Stomach (tissue), 9 donors: ENCODE data around the gene CACNA2D2. TPM values are rescaled to one million over a fixed set of nuclear protein-coding genes. Genes with fewer than 3 reads are reported as not detected.

Experiments used
- DNase-seq, 2 donors: peaks; one replicate each; pipeline versions ENCODE4 v3.0.0 to v3.0.0-alpha.2; 2013 to 2019
- H3K27ac ChIP-seq, 5 donors: fragments of 200-600 bp in 4 of 5; sonication (generic) in 4 of 5; one replicate each; pipeline ENCODE4 v1.5.1; 2013 to 2019; ENCODE audit warnings: mild to moderate bottlenecking in 1 of 5, moderate library complexity in 1 of 5
- H3K27me3 ChIP-seq, 3 donors: fragments of 200-600 bp; sonication (generic); one replicate each; pipeline ENCODE4 v1.5.1; 2017 to 2019; ENCODE audit warnings: mixed run types in 1 of 3
- H3K36me3 ChIP-seq, 4 donors: fragments of 200-600 bp; sonication (generic); 1 replicate in 3 of 4; 2 replicates in 1 of 4; pipeline ENCODE4 v1.5.1; 2016 to 2019
- H3K4me1 ChIP-seq, 4 donors: fragments of 200-600 bp; sonication (generic); one replicate each; pipeline ENCODE4 v1.5.1; 2016 to 2019
- H3K4me3 ChIP-seq, 4 donors: fragments of 200-600 bp; sonication (generic) in 3 of 4; one replicate each; pipeline ENCODE4 v1.5.1; 2016 to 2019; ENCODE audit warnings: mild to moderate bottlenecking in 1 of 4
- H3K9me3 ChIP-seq, 4 donors: fragments of 200-600 bp; sonication (generic); one replicate each; pipeline ENCODE4 v1.5.1; 2016 to 2019
- CTCF ChIP-seq, 7 experiments: fragments of 450-650 bp in 4 of 7; fragments of 200-600 bp in 3 of 7; sonication (generic) in 3 of 7; IDR thresholded peaks; one replicate each; pipeline ENCODE4 v1.5.1; 2016 to 2019; ENCODE audit warnings: antibody characterized with exemption in 7 of 7, control low read depth in 2 of 7, mild to moderate bottlenecking in 1 of 7
- EP300 ChIP-seq: sonication (generic); formaldehyde crosslinking; IDR thresholded peaks from one replicate; pipeline ENCODE4 v1.6.1; 2017; ENCODE audit warnings: antibody characterized with exemption
- POLR2A ChIP-seq, 4 donors: fragments of 450-650 bp; IDR thresholded peaks; one replicate each; pipeline ENCODE4 v1.6.1; 2016; ENCODE audit warnings: antibody characterized with exemption in 4 of 4, control low read depth in 2 of 4, mild to moderate bottlenecking in 1 of 4, moderate library complexity in 1 of 4
- POLR2AphosphoS5 ChIP-seq, 3 donors: sonication (generic); formaldehyde crosslinking; IDR thresholded peaks; one replicate each; pipeline ENCODE4 v1.6.1; 2016; ENCODE audit warnings: antibody characterized with exemption in 3 of 3
- WGBS, 5 donors: extraction: QIAGEN DNeasy Blood & Tissue Kit in 3 of 5; methylation state at CpG; one replicate each; pipeline versions ENCODE4 v1.1.5 to v1.1.7; 2013 to 2018; 5-methylcytosine and 5-hydroxymethylcytosine counted together
- intact Hi-C: fragments of 100-400 bp; cut with DNase I; formaldehyde crosslinking; loops from one replicate; pipeline ENCODE4 v1.15.1; 2023; ENCODE audit warnings: low total_unique reads
- polyA plus RNA-seq, 3 donors: library from polyadenylated mRNA; stranded (reverse); fragments of 200-250 nt; gene quantifications; one replicate each; pipeline ENCODE4 v1.2.3, GENCODE V29; 2013
- total RNA-seq, 5 donors: library from RNA; depleted of rRNA; stranded (reverse); fragments of >200 nt; gene quantifications; one replicate each; pipeline versions ENCODE4 v1.1.0 to v1.2.3, GENCODE V29; 2014 to 2016
- donor health status: healthy with polysubstance abuse.
- donor health status: Bipolar disorder and iron deficiency.
- donor health status: healthy.

CACNA2D2 gene
- total and polyA plus RNA-seq, 8 donors: 0.92 to 45.8 (median 1.9) TPM

- WGBS, 5 donors: 79 to 97% (median 90%) methylated on average over 3 of the region's 3 CpGs
- TF ChIP-seq EP300 (no peak), POLR2A (IDR thresholded peaks at IDR 0.05) (no peak), POLR2AphosphoS5 (IDR thresholded peaks at IDR 0.05) (no peak), CTCF (IDR thresholded peaks at IDR 0.05) (no peak)
- intact Hi-C loops: no loop called here
These were observed 43.6 kb downstream of the CACNA2D2 start for GRCh38 chr3:50459785-50460184.

GRCh38 chr3:50457988-50458387 lies 45.4 kb downstream of the CACNA2D2 start:
- DNase-seq: no peak
- no peak for TF ChIP-seq POLR2A (IDR thresholded peaks at IDR 0.05)
- no peak for TF ChIP-seq POLR2AphosphoS5 (IDR thresholded peaks at IDR 0.05)
- no peak for TF ChIP-seq CTCF (IDR thresholded peaks at IDR 0.05)
- no peak for TF ChIP-seq EP300
- Histone ChIP-seq H3K4me3 (no peak overlapping the region), H3K27me3 (no peaks in the 10 kb centered on the region), H3K36me3 (no peaks in the 10 kb centered on the region), H3K4me1 (peaks cover 0 to 6% (median 2%) of the 10 kb centered on the region in 4 donors), H3K9me3 (no peaks in the 10 kb centered on the region), H3K27ac (no peak overlapping the region)
- intact Hi-C loops: no loop called here
- WGBS, 5 donors: 70 to 92% (median 80%) methylated on average over 4 to 7 of the region's 7 CpGs

More at GRCh38 chr3:50459785-50460184, 43.6 kb downstream of the CACNA2D2 start:
- no peak for DNase-seq
- Histone ChIP-seq H3K9me3 (no peaks in the 10 kb centered on the region), H3K4me3 (no peak overlapping the region), H3K4me1 (peaks cover 0 to 6% (median 2%) of the 10 kb centered on the region in 4 donors), H3K36me3 (no peaks in the 10 kb centered on the region), H3K27ac (no peak overlapping the region), H3K27me3 (no peaks in the 10 kb centered on the region)

GRCh38 chr3:50455161-50456018 lies 48.0 kb downstream of the CACNA2D2 start:
- WGBS, 5 donors: 73 to 84% (median 77%) methylated on average over 31 of the region's 31 CpGs
- no peak overlapping the region for H3K4me3 ChIP-seq
- intact Hi-C loops: no loop called here
- no peak overlapping the region for H3K27ac ChIP-seq
- H3K9me3 ChIP-seq: no peaks in the 10 kb centered on the region
- no peaks in the 10 kb centered on the region for H3K27me3 ChIP-seq
- peaks cover 2 to 17% (median 9%) of the 10 kb centered on the region in 4 donors for H3K4me1 ChIP-seq
- TF ChIP-seq POLR2A (IDR thresholded peaks at IDR 0.05) (no peak), CTCF (IDR thresholded peaks at IDR 0.05) (no peak), POLR2AphosphoS5 (IDR thresholded peaks at IDR 0.05) (no peak), EP300 (no peak)
- no peak for DNase-seq
- H3K36me3 ChIP-seq: no peaks in the 10 kb centered on the region

- Histone ChIP-seq H3K36me3 (no peaks in the 10 kb centered on the region), H3K27ac (no peak overlapping the region), H3K9me3 (no peaks in the 10 kb centered on the region), H3K4me1 (peaks cover 10 to 25% (median 17%) of the 10 kb centered on the region in 4 donors), H3K4me3 (no peak overlapping the region), H3K27me3 (no peaks in the 10 kb centered on the region)
- intact Hi-C loops: no loop called here
- no peak for TF ChIP-seq EP300
- no peak for TF ChIP-seq POLR2A (IDR thresholded peaks at IDR 0.05)
- TF ChIP-seq POLR2AphosphoS5 (IDR thresholded peaks at IDR 0.05): no peak
- TF ChIP-seq CTCF (IDR thresholded peaks at IDR 0.05): no peak
- WGBS, 5 donors: 78 to 84% (median 80%) methylated on average over 9 to 10 of the region's 10 CpGs
- no peak for DNase-seq
These were observed 48.9 kb downstream of the CACNA2D2 start for GRCh38 chr3:50454481-50455070.
